Urothelium cell line (cell line): ENCODE data around the gene IFNL4.
"Not testable (repeated sequence)": the region's sequence is repeated elsewhere in the genome, so short reads cannot be mapped to it uniquely, and the experiment has no call there.

Experiments
- DNase-seq: peaks from one replicate; pipeline ENCODE4 v3.0.0; 2011; ENCODE audit warnings: low spot score, mixed read lengths
- FAIRE-seq: peaks from 2 replicates; lab custom pipeline; 2011; peaks lifted over from hg19 to GRCh38; lab: Jason Lieb, UNC

The IFNL4 gene

GRCh38 chr19:39230096-39230764, 18.4 kb downstream of the IFNL4 start:
- FAIRE-seq (no peak), DNase-seq (no peak)

- DNase-seq, result no peak
- FAIRE-seq, result no peak
Measured at GRCh38 chr19:39224910-39225309, 23.7 kb downstream of the IFNL4 start.

GRCh38 chr19:39223703-39224279, 24.9 kb downstream of the IFNL4 start:
- no peak for FAIRE-seq
- peak; percentile 66 for DNase-seq

- not testable (repeated sequence) for DNase-seq, FAIRE-seq
Measured at GRCh38 chr19:39219108-39219507, 29.5 kb downstream of the IFNL4 start.

GRCh38 chr19:39218230-39219007, 30.2 kb downstream of the IFNL4 start:
- FAIRE-seq, result no peak
- no peak for DNase-seq

GRCh38 chr19:39217094-39217493, 31.6 kb downstream of the IFNL4 start:
- no peak for FAIRE-seq
- no peak for DNase-seq

GRCh38 chr19:39215323-39215722, 33.3 kb downstream of the IFNL4 start:
- not testable (repeated sequence) for DNase-seq, FAIRE-seq

GRCh38 chr19:39212375-39212742, 36.3 kb downstream of the IFNL4 start:
- DNase-seq (no peak), FAIRE-seq (no peak)

- FAIRE-seq, result no peak
- DNase-seq, result no peak
Measured at GRCh38 chr19:39211731-39212374, 36.8 kb downstream of the IFNL4 start.

- no peak for FAIRE-seq
- DNase-seq, result no peak
Measured at GRCh38 chr19:39209196-39209595, 39.5 kb downstream of the IFNL4 start.

- FAIRE-seq (no peak), DNase-seq (no peak)
Measured at GRCh38 chr19:39208175-39208795, 40.4 kb downstream of the IFNL4 start.

GRCh38 chr19:39207293-39207836, 41.3 kb downstream of the IFNL4 start:
- no peak for DNase-seq
- no peak for FAIRE-seq

GRCh38 chr19:39206122-39206521, 42.5 kb downstream of the IFNL4 start:
- FAIRE-seq, result no peak

GRCh38 chr19:39205449-39205764, 43.2 kb downstream of the IFNL4 start:
- no peak for FAIRE-seq

More at GRCh38 chr19:39206122-39206521, 42.5 kb downstream of the IFNL4 start:
- DNase-seq, result no peak

GRCh38 chr19:39203372-39204341, 45.0 kb downstream of the IFNL4 start, which contains the start of gene SYCN:
SYCN (minus strand) TSS chr19:39204263; CDS start chr19:39204254, 9 bp downstream.
- no peak for DNase-seq
- no peak for FAIRE-seq

More at GRCh38 chr19:39205449-39205764, 43.2 kb downstream of the IFNL4 start:
- DNase-seq, result no peak

GRCh38 chr19:39202998-39203355, 45.7 kb downstream of the IFNL4 start:
- DNase-seq, result no peak
- no peak for FAIRE-seq

GRCh38 chr19:39200803-39201115, 47.9 kb downstream of the IFNL4 start:
- no peak for DNase-seq
- no peak for FAIRE-seq

- DNase-seq, result no peak
- peak; percentile 35 for FAIRE-seq
Measured at GRCh38 chr19:39200066-39200802, 48.4 kb downstream of the IFNL4 start.

GRCh38 chr19:39199025-39199424, 49.6 kb downstream of the IFNL4 start:
- no peak for DNase-seq
- no peak for FAIRE-seq
